Smooth muscle cell of the coronary artery (primary cell): Measurements from ENCODE around the gene PTRHD1. TPM values are rescaled to one million over a fixed set of nuclear protein-coding genes. Genes with fewer than 3 reads are reported as not detected.

ENCODE experiments used
- total RNA-seq: library from RNA; depleted of rRNA; stranded (reverse); fragments of >200 nt; gene quantifications from 2 replicates; pipeline ENCODE4 v1.2.3, GENCODE V29; 2014; ENCODE audit warnings: low replicate concordance

PTRHD1 gene
- total RNA-seq, result 22.2 and 40.1 TPM in 2 replicates

DNA sequence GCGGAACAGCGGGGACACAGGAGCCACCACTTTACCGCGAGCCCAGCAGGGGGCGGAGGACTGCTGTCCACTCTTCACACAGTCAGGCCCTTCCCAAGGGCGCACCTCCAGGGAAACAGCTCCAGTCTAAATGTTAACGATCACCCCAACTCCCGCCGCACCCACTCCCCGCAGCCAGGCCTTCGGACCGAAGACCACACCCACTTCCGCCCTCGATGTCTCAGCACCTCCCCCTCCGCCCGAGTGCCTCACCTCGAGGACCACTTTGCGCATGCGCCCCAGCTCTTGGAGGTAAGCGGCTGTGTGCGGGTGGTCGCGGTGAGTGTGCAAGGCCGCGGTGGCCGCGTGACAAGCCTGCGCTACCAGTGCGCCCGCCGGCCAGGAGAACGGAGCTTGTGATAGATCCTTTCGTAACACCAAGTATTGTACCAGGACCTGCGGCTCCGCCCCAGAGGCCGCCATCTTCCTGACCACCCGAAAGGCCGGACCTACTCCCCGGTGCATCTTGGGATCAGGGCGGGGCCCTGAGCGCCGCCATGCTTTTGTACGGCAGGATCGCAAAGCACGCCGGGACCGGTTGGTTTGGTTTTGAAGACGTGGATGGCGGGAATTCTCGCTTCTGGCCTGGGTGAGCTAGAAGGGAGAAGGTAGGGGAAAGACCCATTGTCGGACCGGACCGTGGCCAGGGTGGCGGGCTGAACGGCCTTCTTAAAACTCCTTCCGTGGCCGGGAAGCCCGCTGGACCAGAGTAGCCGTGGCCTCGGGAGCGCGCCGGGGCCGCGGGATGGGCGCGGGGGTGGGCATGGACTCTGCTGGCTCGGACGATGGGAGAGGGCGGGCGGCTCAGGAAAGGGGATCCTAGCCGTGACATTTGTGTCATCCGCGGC lies at the start of gene PTRHD1, which contains the start of gene CENPO:
Gene PTRHD1, minus strand, starts transcription at position 518 of the 887 bp plus-strand sequence. Its CDS starts 14 bp downstream, at position 504.
Gene CENPO, plus strand, starts transcription at position 552 of the 887 bp plus-strand sequence. CDS start 495 bp downstream, outside the sequence.

Other genes with a start within 250 kb of the PTRHD1 start
- gene CENPO, start within 50 bp of the PTRHD1 start, total RNA-seq, result 2.0 and 8.7 TPM in 2 replicates
- 22.4 and 137 TPM in 2 replicates for gene ADCY3, start 126.8 kb upstream of the PTRHD1 start, total RNA-seq
- 3.9 and 5.5 TPM in 2 replicates for gene DNAJC27, start 178.6 kb upstream of the PTRHD1 start, total RNA-seq
- 1.1 and 3.0 TPM in 2 replicates for gene EFR3B, start 248.7 kb upstream of the PTRHD1 start, total RNA-seq